ENCODE data around the gene FDXACB1.

- TF ChIP-seq CTCF (IDR thresholded peaks at IDR 0.05): no peak
- no peak for TF ChIP-seq POLR2A (IDR thresholded peaks at IDR 0.05)
These were observed 41.5 kb downstream of the FDXACB1 start for GRCh38 chr11:111837366-111837891.
